Measurements from ENCODE around the gene TMPRSS3.

DNA sequence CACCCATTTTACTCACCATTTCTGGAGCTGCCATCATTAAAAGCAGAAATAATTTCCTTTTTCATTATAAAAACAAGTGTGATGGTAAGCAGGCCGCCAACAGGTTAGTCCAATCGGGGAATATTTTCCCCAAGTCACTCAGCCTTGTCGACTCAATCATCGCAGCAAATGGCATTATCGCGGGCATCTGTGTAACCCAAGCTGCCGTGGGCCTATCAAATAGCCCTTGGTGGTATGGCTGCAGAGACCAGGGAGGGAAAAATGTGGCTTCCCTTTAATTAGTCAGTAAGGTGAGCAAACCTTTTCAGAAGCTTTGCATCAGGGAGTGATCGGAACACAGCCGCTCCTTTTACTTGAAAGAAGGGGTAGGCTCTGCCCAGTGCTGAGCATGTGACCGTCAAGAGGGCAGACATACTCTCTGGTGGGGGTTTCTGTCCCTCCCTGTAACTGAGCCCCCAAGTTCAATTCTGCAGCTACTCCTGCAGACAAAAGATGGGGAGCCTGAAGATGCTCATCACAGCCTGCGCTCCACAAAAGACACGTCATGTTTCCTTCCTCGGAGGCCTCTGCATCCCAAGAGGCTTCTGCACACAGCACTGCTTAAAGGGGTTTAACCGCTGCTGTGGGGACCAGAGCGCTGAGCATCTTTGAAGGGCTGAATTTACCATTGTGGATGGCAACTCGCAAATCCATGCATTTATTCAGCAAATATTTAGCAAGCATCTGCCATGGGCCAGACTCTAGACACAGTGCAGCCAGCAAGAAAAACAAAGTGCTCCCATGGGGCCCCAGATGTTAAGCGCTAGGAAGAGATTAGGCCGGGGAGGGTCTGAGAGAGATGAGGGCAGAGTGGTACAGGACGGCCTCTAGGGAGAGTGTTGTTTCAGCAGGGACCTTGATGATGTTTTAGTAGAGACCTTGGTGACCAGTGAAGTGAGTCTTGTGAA lies 1.2 kb upstream of the TMPRSS3 start:
- TF ChIP-seq, protein P1, sequence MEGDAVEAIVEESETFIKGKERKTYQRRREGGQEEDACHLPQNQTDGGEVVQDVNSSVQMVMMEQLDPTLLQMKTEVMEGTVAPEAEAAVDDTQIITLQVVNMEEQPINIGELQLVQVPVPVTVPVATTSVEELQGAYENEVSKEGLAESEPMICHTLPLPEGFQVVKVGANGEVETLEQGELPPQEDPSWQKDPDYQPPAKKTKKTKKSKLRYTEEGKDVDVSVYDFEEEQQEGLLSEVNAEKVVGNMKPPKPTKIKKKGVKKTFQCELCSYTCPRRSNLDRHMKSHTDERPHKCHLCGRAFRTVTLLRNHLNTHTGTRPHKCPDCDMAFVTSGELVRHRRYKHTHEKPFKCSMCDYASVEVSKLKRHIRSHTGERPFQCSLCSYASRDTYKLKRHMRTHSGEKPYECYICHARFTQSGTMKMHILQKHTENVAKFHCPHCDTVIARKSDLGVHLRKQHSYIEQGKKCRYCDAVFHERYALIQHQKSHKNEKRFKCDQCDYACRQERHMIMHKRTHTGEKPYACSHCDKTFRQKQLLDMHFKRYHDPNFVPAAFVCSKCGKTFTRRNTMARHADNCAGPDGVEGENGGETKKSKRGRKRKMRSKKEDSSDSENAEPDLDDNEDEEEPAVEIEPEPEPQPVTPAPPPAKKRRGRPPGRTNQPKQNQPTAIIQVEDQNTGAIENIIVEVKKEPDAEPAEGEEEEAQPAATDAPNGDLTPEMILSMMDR (conservative IDR thresholded peaks at IDR 0.05) = no peak
- TF ChIP-seq EZH2 (IDR thresholded peaks at IDR 0.05; ENCODE audit: low read depth) = no peak

All from PC-9 (cell line).